HG03135 (cell line): ENCODE data around the gene IL17RA.

Source experiments
- ATAC-seq: cut with Tn5 transposase; IDR thresholded peaks from one replicate; pipeline ENCODE4 v1.9.1; 2021; ENCODE audit warnings: mild to moderate bottlenecking, moderate library complexity; ENCODE audit not compliant: unreplicated experiment

The IL17RA gene

GRCh38 chr22:17105143-17106129 is 20.6 kb downstream of the IL17RA start:
- no peak for ATAC-seq

- ATAC-seq = peak; percentile 37
Measured at GRCh38 chr22:17106161-17106784, 21.5 kb downstream of the IL17RA start.

- peak; percentile 46 for ATAC-seq
Measured at GRCh38 chr22:17106785-17107546, 22.2 kb downstream of the IL17RA start.

- no peak for ATAC-seq
Measured at GRCh38 chr22:17107547-17107810, 22.7 kb downstream of the IL17RA start.

GRCh38 chr22:17108256-17109112 is 23.7 kb downstream of the IL17RA start:
- ATAC-seq = no peak

GRCh38 chr22:17109113-17109865 is 24.5 kb downstream of the IL17RA start:
- ATAC-seq = no peak

- ATAC-seq = no peak
Measured at GRCh38 chr22:17109976-17110375, 25.2 kb downstream of the IL17RA start.

- ATAC-seq = no peak
Measured at GRCh38 chr22:17110791-17111550, 26.2 kb downstream of the IL17RA start.

- no peak for ATAC-seq
Measured at GRCh38 chr22:17112491-17113042, 27.8 kb downstream of the IL17RA start.

- no peak for ATAC-seq
Measured at GRCh38 chr22:17113600-17113999, 28.8 kb downstream of the IL17RA start.

GRCh38 chr22:17114173-17114897 is 29.5 kb downstream of the IL17RA start:
- ATAC-seq = no peak

GRCh38 chr22:17114898-17115235 is 30.1 kb downstream of the IL17RA start:
- no peak for ATAC-seq

GRCh38 chr22:17115236-17115635 is 30.4 kb downstream of the IL17RA start:
- no peak for ATAC-seq

- no peak for ATAC-seq
Measured at GRCh38 chr22:17115945-17116565, 31.3 kb downstream of the IL17RA start.

- ATAC-seq = no peak
Measured at GRCh38 chr22:17116572-17117330, 32.0 kb downstream of the IL17RA start.

GRCh38 chr22:17117400-17117799 is 32.6 kb downstream of the IL17RA start:
- ATAC-seq = no peak

GRCh38 chr22:17117890-17118289 is 33.1 kb downstream of the IL17RA start:
- ATAC-seq = no peak
